Lung microvascular endothelial cell (primary cell): ENCODE data around the gene AKR1D1. TPM values are rescaled to one million over a fixed set of nuclear protein-coding genes. Genes with fewer than 3 reads are reported as not detected.
"Not testable (repeated sequence)": the region's sequence is repeated elsewhere in the genome, so short reads cannot be mapped to it uniquely, and the experiment has no call there.

Source experiments
- DNase-seq, 2 donors: peaks; one replicate each; pipeline versions ENCODE4 v3.0.0 to v3.0.0-alpha.2; 2010; ENCODE audit warnings: low read depth in 2 of 2
- total RNA-seq: library from RNA; depleted of rRNA; stranded (reverse); fragments of >200 nt; gene quantifications from 2 replicates; pipeline ENCODE4 v1.2.1, GENCODE V29; 2014

The AKR1D1 gene
- total RNA-seq, 1 donor from 2014 or later = not detected

- DNase-seq = no peak
Measured at GRCh38 chr7:138074121-138074520, 2.1 kb upstream of the AKR1D1 start.

- DNase-seq = no peak
Measured at GRCh38 chr7:138074540-138074939, 1.7 kb upstream of the AKR1D1 start.

GRCh38 chr7:138075350-138075749, 909 bp upstream of the AKR1D1 start:
- no peak for DNase-seq

GRCh38 chr7:138075786-138076185, 473 bp upstream of the AKR1D1 start:
- DNase-seq = not testable (repeated sequence)

- no peak for DNase-seq
Measured at GRCh38 chr7:138077809-138078208, 1.6 kb downstream of the AKR1D1 start.

- no peak for DNase-seq
Measured at GRCh38 chr7:138079137-138079536, 2.9 kb downstream of the AKR1D1 start.

GRCh38 chr7:138081868-138082267, 5.6 kb downstream of the AKR1D1 start:
- no peak for DNase-seq

- DNase-seq = no peak
Measured at GRCh38 chr7:138083859-138084258, 7.6 kb downstream of the AKR1D1 start.

GRCh38 chr7:138086563-138087270, 10.5 kb downstream of the AKR1D1 start:
- no peak for DNase-seq

- DNase-seq = no peak
Measured at GRCh38 chr7:138089080-138089901, 13.0 kb downstream of the AKR1D1 start.

- DNase-seq = no peak
Measured at GRCh38 chr7:138091032-138091431, 14.8 kb downstream of the AKR1D1 start.

GRCh38 chr7:138091840-138092239, 15.6 kb downstream of the AKR1D1 start:
- not testable (repeated sequence) for DNase-seq

- DNase-seq = no peak
Measured at GRCh38 chr7:138092486-138093028, 16.3 kb downstream of the AKR1D1 start.

- no peak for DNase-seq
Measured at GRCh38 chr7:138095972-138096935, 20.0 kb downstream of the AKR1D1 start.

- DNase-seq = peak in 1 of 2 donors; percentile 11
Measured at GRCh38 chr7:138097064-138097741, 20.9 kb downstream of the AKR1D1 start.

- no peak for DNase-seq
Measured at GRCh38 chr7:138099813-138100212, 23.6 kb downstream of the AKR1D1 start.

- DNase-seq = no peak
Measured at GRCh38 chr7:138105221-138105620, 29.0 kb downstream of the AKR1D1 start.

- no peak for DNase-seq
Measured at GRCh38 chr7:138115047-138115446, 38.8 kb downstream of the AKR1D1 start.

GRCh38 chr7:138116141-138116540, 39.9 kb downstream of the AKR1D1 start:
- DNase-seq = no peak

- DNase-seq = no peak
Measured at GRCh38 chr7:138116892-138117291, 40.6 kb downstream of the AKR1D1 start.
